Measurements from ENCODE around the gene TEAD1.

TEAD1 gene

GRCh38 chr11:12971955-12972354 lies 297.7 kb downstream of the TEAD1 start:
- Histone ChIP-seq H3K36me3 (no peaks in the 10 kb centered on the region), H3K4me3 (ENCODE audit: low read depth, low read length) (no peak overlapping the region), H3K9me3 (no peaks in the 10 kb centered on the region), H3K4me1 (no peaks in the 10 kb centered on the region), H3K27me3 (no peaks in the 10 kb centered on the region)
- no peak for DNase-seq
- no peak for TF ChIP-seq CTCF (IDR thresholded peaks at IDR 0.05; ENCODE audit: low read depth, low read length)

GRCh38 chr11:12973528-12974181 lies 299.4 kb downstream of the TEAD1 start:
- no peaks in the 10 kb centered on the region for H3K36me3 ChIP-seq
- TF ChIP-seq CTCF (IDR thresholded peaks at IDR 0.05; ENCODE audit: low read depth, low read length) = no peak
- no peaks in the 10 kb centered on the region for H3K4me1 ChIP-seq
- H3K27me3 ChIP-seq = no peaks in the 10 kb centered on the region
- DNase-seq = no peak
- no peaks in the 10 kb centered on the region for H3K9me3 ChIP-seq
- H3K4me3 ChIP-seq (ENCODE audit: low read depth, low read length) = no peak overlapping the region

- no peak for TF ChIP-seq CTCF (IDR thresholded peaks at IDR 0.05; ENCODE audit: low read depth, low read length)
- no peaks in the 10 kb centered on the region for H3K36me3 ChIP-seq
- H3K27me3 ChIP-seq = no peaks in the 10 kb centered on the region
- DNase-seq = no peak
- H3K4me1 ChIP-seq = no peaks in the 10 kb centered on the region
- H3K4me3 ChIP-seq (ENCODE audit: low read depth, low read length) = no peak overlapping the region
- no peaks in the 10 kb centered on the region for H3K9me3 ChIP-seq
These were observed 301.0 kb downstream of the TEAD1 start for GRCh38 chr11:12975195-12975594.

DNA sequence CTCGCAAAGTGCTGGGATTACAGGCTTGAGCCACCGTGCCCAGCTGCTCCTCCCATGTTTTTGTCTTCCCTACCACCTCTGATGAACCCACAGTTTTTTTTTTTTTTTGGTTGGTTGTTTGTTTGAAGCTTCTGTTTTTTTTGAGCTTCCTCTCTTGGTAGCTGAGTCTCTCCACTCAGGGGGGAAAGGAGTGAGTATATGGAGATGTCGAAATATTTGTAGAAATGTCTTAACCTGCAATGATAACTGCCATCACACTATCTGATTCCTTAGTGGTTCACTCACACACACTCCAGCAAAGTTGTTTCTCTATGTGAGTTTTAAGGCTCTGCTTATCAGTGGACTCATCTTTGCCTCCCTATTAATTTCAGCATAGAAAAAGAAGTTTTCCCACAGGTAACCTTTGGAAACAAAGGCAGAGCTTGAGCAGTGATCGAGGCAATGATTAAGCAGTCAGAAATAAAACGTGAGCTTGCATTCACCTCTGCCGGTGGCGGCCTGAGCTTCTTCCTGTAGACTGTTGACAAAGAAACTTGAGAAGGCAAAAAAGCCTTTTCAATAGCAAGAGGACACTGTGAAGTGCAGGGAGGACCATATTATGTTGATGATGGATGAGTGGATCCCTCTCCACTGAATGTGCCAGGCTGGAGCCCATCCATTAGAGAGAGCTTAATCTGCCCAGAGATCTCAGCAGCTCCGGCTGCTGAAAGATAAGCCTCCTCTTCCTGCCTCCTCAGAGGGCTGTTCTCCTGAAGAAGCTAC lies 305.9 kb downstream of the TEAD1 start:
- no peak for DNase-seq
- Histone ChIP-seq H3K4me3 (ENCODE audit: low read depth, low read length) (no peak overlapping the region), H3K36me3 (no peaks in the 10 kb centered on the region), H3K9me3 (no peaks in the 10 kb centered on the region), H3K27me3 (no peaks in the 10 kb centered on the region), H3K4me1 (no peaks in the 10 kb centered on the region)
- TF ChIP-seq CTCF (IDR thresholded peaks at IDR 0.05; ENCODE audit: low read depth, low read length) = no peak

DNA sequence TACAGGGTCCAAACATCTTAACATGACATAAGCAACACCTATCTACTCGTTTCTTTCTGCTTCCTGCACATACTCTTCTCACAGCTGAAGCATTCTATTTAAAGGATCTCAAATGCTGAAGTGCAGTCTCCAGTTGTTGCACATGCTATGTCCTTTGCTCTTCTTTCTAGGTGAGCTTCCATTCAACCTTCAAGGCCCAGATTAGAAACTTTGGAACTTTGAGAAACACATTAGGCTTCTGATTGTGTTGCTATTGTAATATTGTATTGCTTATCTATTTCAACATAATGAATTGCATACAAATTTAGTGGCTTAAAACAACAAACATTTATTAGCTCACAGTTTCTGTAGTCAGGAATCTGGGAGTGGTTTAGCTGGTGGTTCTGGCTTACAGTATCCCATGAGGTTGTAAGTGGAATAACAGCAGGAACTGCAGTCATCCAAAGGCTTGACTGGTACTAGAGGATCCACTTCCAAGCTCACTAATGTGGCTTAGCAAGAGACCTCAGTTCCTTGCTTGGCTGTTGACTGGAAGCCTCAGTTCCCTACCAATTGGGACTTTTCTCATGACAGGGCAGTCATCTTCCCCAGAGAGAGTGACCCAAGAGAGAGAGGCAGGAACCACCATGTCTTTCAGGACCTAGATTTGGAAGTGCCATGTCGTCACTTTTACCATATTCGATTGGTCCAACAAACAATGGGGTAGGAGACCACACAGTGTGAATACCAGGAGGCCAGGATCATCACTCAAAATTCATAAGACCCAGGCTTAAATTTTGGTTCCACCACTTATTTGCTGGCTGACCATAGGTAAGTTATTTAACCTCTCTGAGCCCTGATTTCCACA lies 307.7 kb downstream of the TEAD1 start:
- H3K4me3 ChIP-seq (ENCODE audit: low read depth, low read length) = no peak overlapping the region
- TF ChIP-seq CTCF (IDR thresholded peaks at IDR 0.05; ENCODE audit: low read depth, low read length) = no peak
- no peaks in the 10 kb centered on the region for H3K27me3 ChIP-seq
- H3K4me1 ChIP-seq = no peaks in the 10 kb centered on the region
- no peak for DNase-seq
- H3K36me3 ChIP-seq = no peaks in the 10 kb centered on the region
- no peaks in the 10 kb centered on the region for H3K9me3 ChIP-seq

Measured in BE2C (cell line).